Calu3 (cell line): ENCODE measurements around the gene HMOX1. TPM values are rescaled to one million over a fixed set of nuclear protein-coding genes. Genes with fewer than 3 reads are reported as not detected.

ENCODE experiments used
- BruUV-seq: library from RNA; stranded (reverse); fragments of 400-500 nt; replicated peaks from 2 replicates; lab custom pipeline; 2021; lab: Mats Ljungman, UMichigan
- CTCF ChIA-PET: fragments of 300-600 bp; sonication (Branson Sonifier 250); formaldehyde crosslinking; loops from one replicate; lab custom pipeline; 2022; ENCODE audit warnings: antibody characterized with exemption; lab: Charles Lee
- DNase-seq: peaks from one replicate; pipeline ENCODE4 v3.0.0; 2022
- H3K27ac Mint-ChIP-seq: one replicate; pipeline ENCODE4 v1.8.0; 2022; ENCODE audit warnings: mixed read lengths; ENCODE audit not compliant: unreplicated experiment
- H3K27me3 Mint-ChIP-seq: one replicate; pipeline ENCODE4 v1.8.0; 2022; ENCODE audit warnings: mixed read lengths; ENCODE audit not compliant: unreplicated experiment
- H3K36me3 Mint-ChIP-seq: one replicate; pipeline ENCODE4 v1.8.0; 2022; ENCODE audit warnings: mild to moderate bottlenecking, moderate library complexity, mixed read lengths; ENCODE audit not compliant: insufficient read depth, unreplicated experiment
- H3K4me1 Mint-ChIP-seq: one replicate; pipeline ENCODE4 v1.8.0; 2022; ENCODE audit warnings: mild to moderate bottlenecking, low read depth, mixed read lengths; ENCODE audit not compliant: unreplicated experiment
- H3K4me3 Mint-ChIP-seq: one replicate; pipeline ENCODE4 v1.8.0; 2022; ENCODE audit warnings: mild to moderate bottlenecking, low read depth, moderate library complexity, mixed read lengths; ENCODE audit not compliant: unreplicated experiment
- H3K9me3 Mint-ChIP-seq: one replicate; pipeline ENCODE4 v1.8.0; 2022; ENCODE audit warnings: low read depth, mixed read lengths; ENCODE audit not compliant: unreplicated experiment
- CTCF ChIP-seq: fragments of 200-600 bp; IDR thresholded peaks from one replicate; pipeline ENCODE4 v1.8.0; 2022; ENCODE audit warnings: antibody characterized with exemption; ENCODE audit not compliant: unreplicated experiment
- intact Hi-C: fragments of 100-400 bp; cut with micrococcal nuclease; formaldehyde crosslinking; loops from one replicate; pipeline ENCODE4 v1.10.0; 2022; ENCODE audit not compliant: unreplicated experiment
- total RNA-seq: library from RNA; stranded (reverse); gene quantifications from 2 replicates; pipeline ENCODE4 v1.2.3, GENCODE V29; 2022

HMOX1 gene
- total RNA-seq, 1 experiment from 2014 or later = 0.85 TPM

DNA sequence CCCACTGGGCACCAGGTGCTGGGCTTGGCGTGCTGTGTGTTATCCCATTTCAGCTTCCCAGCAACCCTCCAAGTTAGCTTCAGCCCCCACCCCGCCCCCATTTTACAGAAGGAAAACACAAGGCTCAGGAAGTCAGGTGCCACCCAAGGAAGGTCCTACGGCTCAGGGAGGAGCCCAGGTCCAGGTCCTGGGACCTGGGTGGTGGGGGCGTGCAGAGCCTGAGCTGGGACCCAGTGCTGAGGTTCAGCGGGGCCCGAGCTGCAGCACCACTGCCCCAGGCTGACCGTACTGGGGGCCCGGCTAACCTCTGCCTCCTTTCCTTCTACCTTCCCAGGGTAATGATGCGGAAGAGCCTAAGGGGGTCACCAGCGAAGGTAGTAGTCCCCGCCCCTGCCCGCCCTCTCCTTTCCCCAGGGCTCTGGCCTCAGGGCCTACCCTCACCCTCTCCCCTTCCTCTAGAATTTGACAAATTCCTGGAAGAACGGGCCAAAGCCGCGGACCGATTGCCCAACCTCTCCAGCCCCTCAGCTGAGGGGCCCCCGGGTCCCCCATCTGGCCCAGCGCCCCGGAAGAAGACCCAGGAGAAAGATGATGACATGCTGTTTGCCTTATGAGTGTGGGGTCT lies 34.2 kb upstream of the HMOX1 start:
- TF ChIP-seq CTCF = no peak
- Mint-ChIP-seq H3K36me3 (peaks cover 48% of the 10 kb centered on the region), H3K27ac (no peak overlapping the region), H3K27me3 (no peaks in the 10 kb centered on the region), H3K9me3 (no peaks in the 10 kb centered on the region), H3K4me1 (peaks cover 16% of the 10 kb centered on the region), H3K4me3 (no peak overlapping the region)
- BruUV-seq = no TSS peak
- CTCF ChIA-PET = interaction anchor here (1.0 kb wide), 1 partner anchor 45 kb away, joined by 3 read pairs; no protein-coding TSS in a partner anchor
- no peak for DNase-seq
- intact Hi-C loops = no loop called here

DNA sequence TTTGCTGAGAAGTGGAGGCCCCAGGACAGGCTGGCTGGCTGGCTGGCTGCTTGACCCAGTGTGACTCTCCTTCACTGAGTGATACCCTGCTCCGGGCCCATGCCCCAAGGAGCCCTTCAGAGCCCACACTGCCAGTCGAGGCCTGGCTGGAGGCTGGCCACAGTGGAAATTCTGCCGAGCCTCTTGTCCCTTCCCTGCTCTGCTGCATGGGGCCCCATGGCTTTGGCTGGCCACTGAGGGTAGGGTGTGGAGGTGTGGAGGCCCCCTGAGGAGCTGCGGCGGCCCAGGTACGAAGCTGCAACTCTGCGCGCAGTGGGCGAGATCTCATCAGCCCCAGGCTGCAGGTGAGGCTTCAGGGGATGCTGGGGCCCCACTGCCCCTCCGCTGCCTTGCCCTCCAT lies 33.4 kb upstream of the HMOX1 start:
- TF ChIP-seq CTCF = no peak
- Mint-ChIP-seq H3K36me3 (peaks cover 54% of the 10 kb centered on the region), H3K27ac (no peak overlapping the region), H3K27me3 (no peaks in the 10 kb centered on the region), H3K4me1 (peaks cover 20% of the 10 kb centered on the region), H3K9me3 (no peaks in the 10 kb centered on the region), H3K4me3 (no peak overlapping the region)
- no TSS peak for BruUV-seq
- intact Hi-C loops = no loop called here
- no peak for DNase-seq
- CTCF ChIA-PET = interaction anchor here (1.0 kb wide), 1 partner anchor 46 kb away, joined by 3 read pairs; no protein-coding TSS in a partner anchor

DNA sequence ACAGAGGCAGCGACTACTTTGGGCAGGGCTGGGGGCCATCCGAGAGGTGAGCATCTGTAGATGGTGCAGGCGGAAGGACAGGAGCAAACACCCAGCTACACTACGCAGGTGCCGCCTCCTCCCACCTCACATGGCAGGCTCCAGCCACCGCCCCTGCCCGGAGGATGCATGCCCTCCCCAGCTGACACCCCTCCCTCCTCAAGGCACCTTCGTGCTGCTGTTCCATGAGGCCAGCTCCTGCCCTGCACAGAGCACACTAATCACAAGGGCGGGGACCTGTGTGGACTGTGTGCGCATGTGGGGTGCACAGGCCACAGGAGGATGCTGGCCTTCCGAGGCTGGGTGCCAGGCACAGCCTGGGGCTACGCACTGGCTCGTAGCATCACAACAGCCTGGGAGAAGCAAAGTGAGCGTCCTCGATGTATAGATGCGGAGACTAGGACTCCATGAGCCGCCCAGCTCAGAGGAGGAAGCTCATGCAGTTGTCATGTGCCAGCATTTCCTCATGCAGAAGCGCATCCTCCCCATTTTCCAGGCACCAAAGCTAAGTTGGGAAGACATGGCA lies 32.8 kb upstream of the HMOX1 start:
- intact Hi-C loops = no loop called here
- H3K27ac Mint-ChIP-seq = no peak overlapping the region
- no peaks in the 10 kb centered on the region for H3K27me3 Mint-ChIP-seq
- peaks cover 20% of the 10 kb centered on the region for H3K4me1 Mint-ChIP-seq
- H3K36me3 Mint-ChIP-seq = peaks cover 59% of the 10 kb centered on the region
- CTCF ChIA-PET = interaction anchor here (1.0 kb wide), 1 partner anchor 46 kb away, joined by 3 read pairs; no protein-coding TSS in a partner anchor
- H3K4me3 Mint-ChIP-seq = no peak overlapping the region
- no peak for DNase-seq
- no peak for TF ChIP-seq CTCF
- H3K9me3 Mint-ChIP-seq = no peaks in the 10 kb centered on the region
- BruUV-seq = no TSS peak

GRCh38 chr22:35348703-35349102 lies 32.2 kb upstream of the HMOX1 start:
- intact Hi-C loops = no loop called here
- CTCF ChIA-PET = no interaction called here
- Mint-ChIP-seq H3K9me3 (no peaks in the 10 kb centered on the region), H3K4me1 (peaks cover 20% of the 10 kb centered on the region), H3K36me3 (peaks cover 59% of the 10 kb centered on the region), H3K27ac (no peak overlapping the region), H3K4me3 (no peak overlapping the region), H3K27me3 (no peaks in the 10 kb centered on the region)
- no peak for DNase-seq
- TF ChIP-seq CTCF = no peak
- no TSS peak for BruUV-seq
